ENCODE data around the gene TANGO6.
"Not testable (repeated sequence)": the region's sequence is repeated elsewhere in the genome, so short reads cannot be mapped to it uniquely, and the experiment has no call there.

- TF ChIP-seq CTCF (IDR thresholded peaks at IDR 0.05); ZFX (IDR thresholded peaks at IDR 0.05; ENCODE audit: borderline replicate concordance): not testable (repeated sequence)
These were observed 208.1 kb downstream of the TANGO6 start for GRCh38 chr16:69051517-69051830.
